Prostate gland (tissue), 2 donors: ENCODE measurements around the gene FRRS1L. TPM values are rescaled to one million over a fixed set of nuclear protein-coding genes. Genes with fewer than 3 reads are reported as not detected.

ENCODE experiments used
- DNase-seq: peaks from one replicate; pipeline ENCODE4 v3.0.0-alpha.2; 2019; ENCODE audit warnings: low spot score
- H3K27ac ChIP-seq, 2 donors: fragments of 200-600 bp; sonication (generic); 2 replicates each; pipeline ENCODE4 v1.5.1; 2017 to 2019
- H3K27me3 ChIP-seq: fragments of 200-600 bp; sonication (generic); replicated peaks from 2 replicates; pipeline ENCODE4 v1.5.1; 2019; ENCODE audit not compliant: insufficient read depth
- H3K36me3 ChIP-seq, 2 donors: fragments of 200-600 bp; sonication (generic); 1 replicate in 1 of 2; 2 replicates in 1 of 2; pipeline versions ENCODE4 v1.5.1 to v1.8.1; 2017 to 2019
- H3K4me1 ChIP-seq: fragments of 200-600 bp; sonication (generic); replicated peaks from 2 replicates; pipeline ENCODE4 v1.5.1; 2019
- H3K4me3 ChIP-seq, 2 donors: fragments of 200-600 bp; sonication (generic); 2 replicates each; pipeline ENCODE4 v1.5.1; 2017 to 2019
- H3K9me3 ChIP-seq: fragments of 200-600 bp; sonication (generic); 2 replicates; pipeline ENCODE4 v1.5.1; 2017
- CTCF ChIP-seq, 4 experiments: fragments of 200-600 bp in 2 of 4; fragments of 450-650 bp in 2 of 4; sonication (generic) in 2 of 4; IDR thresholded peaks; 1 replicate in 3 of 4; 2 replicates in 1 of 4; pipeline ENCODE4 v1.5.1; 2016 to 2019; ENCODE audit warnings: antibody characterized with exemption in 4 of 4, mild to moderate bottlenecking in 2 of 4, moderate library complexity in 2 of 4
- POLR2A ChIP-seq: fragments of 450-650 bp; IDR thresholded peaks from one replicate; pipeline ENCODE4 v1.6.1; 2016; ENCODE audit warnings: antibody characterized with exemption, mild to moderate bottlenecking
- POLR2AphosphoS5 ChIP-seq: sonication (generic); formaldehyde crosslinking; IDR thresholded peaks from one replicate; pipeline ENCODE4 v1.6.1; 2017; ENCODE audit warnings: antibody characterized with exemption
- WGBS: methylation state at CpG from one replicate; pipeline ENCODE4 v1.1.5; 2018; 5-methylcytosine and 5-hydroxymethylcytosine counted together
- intact Hi-C: fragments of 100-400 bp; cut with DNase I; formaldehyde crosslinking; loops from one replicate; pipeline ENCODE4 v1.14.2; 2022
- total RNA-seq, 2 donors: library from RNA; depleted of rRNA; stranded (reverse); fragments of >200 nt; gene quantifications; one replicate each; pipeline ENCODE4 v1.1.0, GENCODE V29; 2016

FRRS1L gene
- total RNA-seq, 2 donors from 2014 or later = 1.6 to 11.9 TPM

- TF ChIP-seq CTCF (IDR thresholded peaks at IDR 0.05) (no peak), POLR2A (no peak), POLR2AphosphoS5 (no peak)
- 61% methylated on average over 2 of the region's 2 CpGs for WGBS
- no peak for DNase-seq
- H3K4me1 ChIP-seq = no peaks in the 10 kb centered on the region
- no peak overlapping the region for H3K27ac ChIP-seq
- no peaks in the 10 kb centered on the region for H3K9me3 ChIP-seq
- no peaks in the 10 kb centered on the region for H3K36me3 ChIP-seq
- no peaks in the 10 kb centered on the region for H3K27me3 ChIP-seq
- H3K4me3 ChIP-seq = no peak overlapping the region
- intact Hi-C loops = no loop called here
Observed at GRCh38 chr9:109206670-109207069, 39.6 kb upstream of the FRRS1L start.

GRCh38 chr9:109205526-109205925 is 38.5 kb upstream of the FRRS1L start:
- no peak for TF ChIP-seq POLR2AphosphoS5
- TF ChIP-seq CTCF (IDR thresholded peaks at IDR 0.05) = no peak
- TF ChIP-seq POLR2A = no peak
- Histone ChIP-seq H3K4me1 (no peaks in the 10 kb centered on the region), H3K36me3 (no peaks in the 10 kb centered on the region), H3K4me3 (no peak overlapping the region), H3K27me3 (no peaks in the 10 kb centered on the region), H3K27ac (no peak overlapping the region), H3K9me3 (no peaks in the 10 kb centered on the region)
- WGBS = 63% methylated on average over 1 of the region's 1 CpG
- intact Hi-C loops = no loop called here
- DNase-seq = no peak

GRCh38 chr9:109203761-109204360 is 36.8 kb upstream of the FRRS1L start:
- Histone ChIP-seq H3K9me3 (no peaks in the 10 kb centered on the region), H3K4me3 (no peak overlapping the region), H3K36me3 (no peaks in the 10 kb centered on the region), H3K4me1 (no peaks in the 10 kb centered on the region), H3K27ac (no peak overlapping the region), H3K27me3 (no peaks in the 10 kb centered on the region)
- DNase-seq = no peak
- WGBS = 88% methylated on average over 4 of the region's 4 CpGs
- TF ChIP-seq CTCF (IDR thresholded peaks at IDR 0.05) (no peak), POLR2A (no peak), POLR2AphosphoS5 (no peak)
- intact Hi-C loops = no loop called here

GRCh38 chr9:109199676-109200075 is 32.6 kb upstream of the FRRS1L start:
- TF ChIP-seq POLR2AphosphoS5 = no peak
- no peak for TF ChIP-seq POLR2A
- TF ChIP-seq CTCF (IDR thresholded peaks at IDR 0.05) = no peak
- intact Hi-C loops = no loop called here
- Histone ChIP-seq H3K9me3 (no peaks in the 10 kb centered on the region), H3K27ac (no peak overlapping the region), H3K4me1 (no peaks in the 10 kb centered on the region), H3K4me3 (no peak overlapping the region), H3K36me3 (no peaks in the 10 kb centered on the region), H3K27me3 (no peaks in the 10 kb centered on the region)
- DNase-seq = no peak
- 84% methylated on average over 5 of the region's 5 CpGs for WGBS

GRCh38 chr9:109198736-109199382 is 31.8 kb upstream of the FRRS1L start:
- DNase-seq = no peak
- Histone ChIP-seq H3K4me3 (no peak overlapping the region), H3K36me3 (no peaks in the 10 kb centered on the region), H3K27ac (no peak overlapping the region), H3K27me3 (no peaks in the 10 kb centered on the region), H3K4me1 (no peaks in the 10 kb centered on the region), H3K9me3 (no peaks in the 10 kb centered on the region)
- no peak for TF ChIP-seq POLR2A
- TF ChIP-seq CTCF (IDR thresholded peaks at IDR 0.05) = no peak
- TF ChIP-seq POLR2AphosphoS5 = no peak
- 74% methylated on average over 6 of the region's 6 CpGs for WGBS
- intact Hi-C loops = no loop called here
